ENCODE data around the gene ZNF343.
"Not testable (repeated sequence)": the region's sequence is repeated elsewhere in the genome, so short reads cannot be mapped to it uniquely, and the experiment has no call there.

Gene ZNF343

GRCh38 chr20:2521369-2522305 is 12.9 kb upstream of the ZNF343 start:
- no peak for DNase-seq (ENCODE audit: low read depth)

GRCh38 chr20:2520617-2521016 is 11.9 kb upstream of the ZNF343 start:
- DNase-seq (ENCODE audit: low read depth): no peak

- no peak for DNase-seq (ENCODE audit: low read depth)
Observed at GRCh38 chr20:2519115-2519809, 10.5 kb upstream of the ZNF343 start.

GRCh38 chr20:2518558-2518957 is 9.8 kb upstream of the ZNF343 start:
- DNase-seq (ENCODE audit: low read depth): no peak

DNA sequence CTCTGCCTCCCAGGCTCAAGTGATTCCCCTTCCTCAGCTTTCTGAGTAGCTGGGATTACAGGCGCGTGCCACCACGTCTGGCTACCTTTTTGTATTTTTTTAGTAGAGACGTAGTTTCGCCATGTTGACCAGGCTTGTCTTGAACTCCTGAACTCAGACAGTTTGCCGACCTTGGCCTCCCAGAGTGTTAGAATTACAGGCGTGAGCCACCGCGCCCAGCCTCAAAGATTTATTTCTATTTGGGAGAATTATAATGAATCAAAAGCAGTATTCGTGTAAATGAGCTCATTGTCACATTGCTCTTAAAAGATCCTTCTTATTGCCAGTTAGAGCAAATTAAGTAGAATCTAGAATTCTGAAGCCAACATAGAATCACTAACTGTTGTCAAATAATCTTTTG is 9.4 kb upstream of the ZNF343 start:
- DNase-seq (ENCODE audit: low read depth): no peak

GRCh38 chr20:2516399-2516798 is 7.7 kb upstream of the ZNF343 start:
- no peak for DNase-seq (ENCODE audit: low read depth)

DNA sequence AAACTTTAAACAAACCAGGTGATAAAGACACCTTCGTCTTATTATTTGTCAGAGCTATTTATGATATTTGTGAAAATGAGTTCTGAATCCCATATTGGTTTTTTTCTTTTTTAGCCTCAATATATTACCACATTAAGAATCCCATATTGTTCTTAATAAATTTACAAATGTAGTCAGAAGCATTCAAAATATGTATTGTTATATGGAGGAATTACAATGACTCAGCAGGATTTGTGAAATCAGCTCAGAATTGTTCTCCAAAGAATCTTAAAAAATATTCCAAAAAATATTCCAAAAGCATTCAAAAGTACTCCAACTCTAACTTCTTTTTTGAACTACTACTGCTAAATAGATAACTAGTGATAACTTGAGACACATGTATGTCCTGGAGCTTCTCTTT is 6.5 kb upstream of the ZNF343 start:
- no peak for DNase-seq (ENCODE audit: low read depth)

DNA sequence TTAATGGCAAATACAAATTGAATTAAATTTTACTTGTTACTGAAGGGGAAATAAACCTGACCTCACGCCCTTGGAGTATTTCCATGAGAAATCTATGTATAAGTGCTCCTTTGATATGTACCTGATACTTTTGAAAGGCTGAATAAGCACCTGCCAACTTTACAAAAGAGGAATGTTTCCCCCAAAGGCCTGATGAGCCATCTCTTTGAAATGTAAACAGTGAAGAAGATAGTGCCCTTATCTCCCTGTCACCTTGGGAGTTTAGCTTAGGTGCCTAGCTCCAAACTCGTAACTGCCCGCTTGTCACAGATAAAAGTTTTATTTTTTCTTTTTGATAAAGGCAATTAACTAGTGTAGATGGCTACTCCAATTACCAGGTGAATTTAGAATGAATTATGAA is 1.1 kb upstream of the ZNF343 start:
- DNase-seq (ENCODE audit: low read depth): no peak

- DNase-seq (ENCODE audit: low read depth): no peak
Observed at GRCh38 chr20:2509468-2509781, 710 bp upstream of the ZNF343 start.

GRCh38 chr20:2507875-2508630 is 662 bp downstream of the ZNF343 start:
- no peak for DNase-seq (ENCODE audit: low read depth)

DNA sequence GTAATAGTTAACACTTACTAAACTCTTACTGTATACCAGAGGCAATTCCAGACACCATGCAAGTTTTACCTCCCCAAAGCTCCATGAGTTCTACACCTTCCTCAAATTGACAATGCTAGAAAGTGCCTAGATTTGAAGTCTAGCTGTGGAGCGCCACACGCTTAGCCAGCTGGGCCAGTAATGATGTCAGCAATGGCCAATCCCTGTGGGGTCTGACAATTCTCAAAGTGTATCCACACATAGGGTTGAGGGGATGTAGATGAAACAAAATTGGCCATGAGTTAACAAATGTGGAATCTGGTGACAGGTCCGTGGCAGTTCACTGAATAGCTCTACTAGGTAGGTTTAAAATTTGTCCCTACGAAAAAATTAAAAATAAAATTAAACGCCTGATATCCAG is 1.3 kb downstream of the ZNF343 start:
- no peak for DNase-seq (ENCODE audit: low read depth)

DNA sequence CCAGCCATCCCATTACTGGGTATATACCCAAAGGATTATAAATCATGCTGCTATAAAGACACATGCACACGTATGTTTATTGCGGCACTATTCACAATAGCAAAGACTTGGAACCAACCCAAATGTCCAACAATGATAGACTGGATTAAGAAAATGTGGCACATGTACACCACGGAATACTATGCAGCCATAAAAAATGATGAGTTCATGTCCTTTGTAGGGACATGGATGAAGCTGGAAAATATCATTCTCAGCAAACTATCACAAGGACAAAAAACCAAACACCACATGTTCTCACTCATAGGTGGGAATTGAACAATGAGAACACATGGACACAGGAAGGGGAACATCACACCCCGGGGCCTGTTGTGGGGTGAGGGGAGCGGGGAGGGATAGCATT is 2.3 kb downstream of the ZNF343 start:
- not testable (repeated sequence) for DNase-seq (ENCODE audit: low read depth)

DNA sequence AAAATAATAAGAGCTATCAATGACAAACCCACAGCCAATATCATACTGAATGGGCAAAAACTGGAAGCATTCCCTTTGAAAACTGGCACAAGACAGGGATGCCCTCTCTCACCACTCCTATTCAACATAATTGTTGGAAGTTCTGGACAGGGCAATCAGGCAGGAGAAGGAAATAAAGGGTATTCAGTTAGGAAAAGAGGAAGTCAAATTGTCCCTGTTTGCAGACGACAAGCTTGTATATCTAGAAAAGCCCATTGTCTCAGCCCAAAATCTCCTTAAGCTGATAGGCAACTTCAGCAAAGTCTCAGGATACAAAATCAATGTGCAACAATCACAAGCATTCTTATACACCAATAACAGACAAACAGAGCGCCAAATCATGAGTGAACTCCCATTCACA is 3.9 kb downstream of the ZNF343 start:
- not testable (repeated sequence) for DNase-seq (ENCODE audit: low read depth)

GRCh38 chr20:2502808-2503384 is 5.8 kb downstream of the ZNF343 start:
- DNase-seq (ENCODE audit: low read depth): not testable (repeated sequence)

DNA sequence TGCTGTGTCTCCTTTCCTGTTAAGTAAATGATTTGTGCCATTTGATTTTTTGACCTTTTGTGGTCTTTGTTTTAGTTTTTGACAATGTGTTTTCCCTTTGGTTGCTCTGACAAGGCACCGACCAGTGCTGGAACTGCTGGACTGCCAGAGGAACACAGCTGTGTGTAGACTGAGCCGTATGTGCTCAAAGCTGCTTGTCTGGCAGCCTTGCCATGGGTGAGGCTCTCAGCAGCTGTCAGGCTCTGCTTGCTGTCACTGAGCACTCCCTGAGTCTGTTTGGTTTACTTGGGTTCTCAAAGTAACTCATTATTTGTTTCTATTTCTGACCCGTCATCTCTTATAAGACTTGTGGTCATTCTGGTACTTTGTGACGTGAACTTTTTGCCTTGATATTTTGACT is 23.1 kb downstream of the ZNF343 start:
- DNase-seq (ENCODE audit: low read depth): no peak

DNA sequence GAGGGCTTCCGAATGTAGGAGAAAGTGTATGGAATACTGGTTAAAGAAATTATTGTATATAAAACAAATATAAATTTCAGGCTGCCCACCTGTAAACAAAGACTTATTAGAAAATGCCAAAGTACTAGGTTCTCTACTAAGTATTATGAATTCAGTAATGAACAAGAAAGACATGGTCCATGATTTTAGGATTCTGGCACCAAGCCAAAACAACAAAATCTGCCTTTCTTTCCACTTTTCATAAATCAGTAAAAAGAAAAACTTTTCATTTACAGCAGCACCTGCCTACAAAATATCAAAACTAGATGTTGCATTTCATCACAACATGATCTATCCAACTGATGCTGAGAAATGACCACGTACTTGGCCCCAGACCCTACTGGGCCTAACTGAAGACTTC is 23.6 kb downstream of the ZNF343 start:
- DNase-seq (ENCODE audit: low read depth): no peak

DNA sequence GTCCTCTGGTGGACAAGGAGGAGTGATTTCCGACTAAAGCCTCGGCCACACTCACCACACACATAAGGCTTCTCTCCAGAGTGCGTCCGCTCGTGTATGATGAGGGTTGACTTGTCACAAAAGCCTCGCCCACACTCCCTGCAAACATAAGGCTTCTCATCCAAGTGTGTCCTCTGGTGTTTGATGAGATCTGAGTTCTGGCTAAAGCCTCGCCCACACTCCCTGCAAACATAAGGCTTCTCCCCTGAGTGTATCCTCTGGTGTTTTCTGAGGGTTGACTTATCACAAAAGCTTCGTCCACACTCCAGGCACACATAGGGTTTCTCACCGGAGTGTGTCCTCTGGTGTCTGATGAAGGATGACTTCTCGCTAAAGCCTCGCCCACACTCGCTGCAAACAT is 25.2 kb downstream of the ZNF343 start:
- no peak for DNase-seq (ENCODE audit: low read depth)

GRCh38 chr20:2480381-2480780 is 28.3 kb downstream of the ZNF343 start:
- DNase-seq (ENCODE audit: low read depth): no peak

DNA sequence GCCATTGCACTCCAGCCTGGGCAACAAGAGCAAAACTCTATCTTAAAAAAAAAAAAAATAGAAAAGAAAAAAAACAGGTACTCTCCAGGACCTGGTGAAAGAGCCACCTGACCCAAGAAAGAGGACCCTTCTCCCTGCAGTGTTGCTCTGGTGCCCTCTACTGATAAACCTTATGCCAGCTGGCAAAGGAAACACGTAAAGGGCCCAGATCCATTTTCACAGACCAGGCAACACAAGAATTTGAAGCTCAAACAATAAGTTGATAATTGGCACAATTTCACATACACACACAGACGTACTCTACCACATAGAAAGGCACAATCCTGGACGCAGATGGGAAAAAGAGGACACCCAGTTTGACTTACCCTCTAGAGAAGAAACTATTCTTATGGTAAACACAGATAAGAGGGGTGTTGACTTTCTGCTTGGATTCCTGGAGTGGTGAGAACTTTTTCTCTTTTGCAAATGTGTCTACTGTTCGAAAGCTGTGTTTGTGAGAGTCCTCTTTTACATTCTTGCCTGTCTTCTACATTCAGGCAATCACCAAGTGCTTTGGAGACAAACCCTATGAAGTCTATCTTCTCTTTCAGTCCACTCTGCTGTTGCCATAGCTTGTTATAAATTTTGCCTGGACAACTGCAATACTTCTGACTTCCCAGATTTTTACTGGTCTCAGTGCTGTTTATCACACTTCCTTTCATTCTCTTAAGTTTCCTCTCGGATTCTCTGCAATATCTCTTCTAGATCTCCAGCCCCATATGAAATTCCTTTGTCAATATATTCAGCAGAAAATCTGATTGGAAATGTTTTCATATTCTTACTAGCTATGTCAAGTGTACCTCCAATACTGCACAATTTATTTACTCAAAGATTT is 31.7 kb downstream of the ZNF343 start:
- DNase-seq (ENCODE audit: low read depth): no peak

DNA sequence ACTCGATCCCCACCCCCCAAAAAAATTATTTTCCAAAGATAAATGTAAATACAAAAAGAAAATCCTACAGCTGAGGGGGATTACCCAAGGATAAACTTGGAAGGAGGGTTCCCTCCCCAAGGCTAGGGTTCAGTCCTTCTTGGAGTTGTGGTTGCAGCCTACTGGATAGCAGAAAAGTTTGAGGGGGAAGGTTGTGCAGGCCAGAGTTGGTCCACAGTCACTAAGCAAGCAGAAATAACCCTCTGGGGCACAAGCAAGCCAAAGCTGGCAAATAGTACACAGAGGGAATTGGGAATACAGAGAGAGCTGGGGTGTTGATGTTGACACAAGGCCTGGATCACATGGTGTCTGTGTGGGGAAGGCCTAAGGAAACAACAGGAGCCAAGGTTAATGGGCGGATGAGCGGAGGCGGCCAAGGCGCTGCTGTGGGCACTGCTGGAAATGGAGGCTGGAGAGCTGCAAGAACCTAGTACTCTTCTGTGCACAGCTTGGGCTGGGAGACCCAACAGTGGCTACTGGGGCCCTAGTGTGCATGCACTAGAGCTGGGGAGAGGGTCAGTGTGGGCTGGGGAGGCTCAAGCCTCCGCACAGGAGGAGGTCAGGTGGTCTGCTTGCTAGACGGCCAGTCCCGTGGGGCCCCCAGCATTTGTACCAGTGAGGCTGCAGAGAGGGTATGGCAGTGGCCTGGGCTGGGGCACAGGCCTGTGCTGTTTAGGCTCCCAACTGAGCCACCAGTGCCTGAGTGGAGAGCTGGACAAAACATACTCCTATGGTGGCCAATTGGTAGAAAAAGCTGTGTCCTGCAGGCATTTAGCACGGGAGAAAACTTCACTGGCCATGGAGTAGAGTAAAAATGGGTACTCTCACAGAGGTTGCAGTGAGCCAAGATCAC is 32.6 kb downstream of the ZNF343 start:
- no peak for DNase-seq (ENCODE audit: low read depth)
